Uterus (tissue), 4 donors: ENCODE measurements around the gene GOLM1. TPM values are rescaled to one million over a fixed set of nuclear protein-coding genes. Genes with fewer than 3 reads are reported as not detected.

Experiments
- DNase-seq, 2 donors: peaks; one replicate each; pipeline ENCODE4 v3.0.0-alpha.2; 2019 to 2020
- H3K27ac ChIP-seq, 2 donors: fragments of 200-600 bp; sonication (generic); 1 replicate in 1 of 2; 2 replicates in 1 of 2; pipeline ENCODE4 v1.5.1; 2016 to 2018
- H3K27me3 ChIP-seq, 2 donors: fragments of 200-600 bp; sonication (generic); one replicate each; pipeline ENCODE4 v1.5.1; 2018 to 2019; ENCODE audit warnings: control low read depth in 1 of 2
- H3K36me3 ChIP-seq, 2 donors: fragments of 200-600 bp; sonication (generic); one replicate each; pipeline ENCODE4 v1.5.1; 2019; ENCODE audit warnings: control low read depth in 1 of 2
- H3K4me1 ChIP-seq, 2 donors: fragments of 200-600 bp; sonication (generic); one replicate each; pipeline ENCODE4 v1.5.1; 2018 to 2019; ENCODE audit warnings: control low read depth in 1 of 2
- H3K4me3 ChIP-seq, 2 donors: fragments of 200-600 bp; sonication (generic); 1 replicate in 1 of 2; 2 replicates in 1 of 2; pipeline ENCODE4 v1.5.1; 2018 to 2019; ENCODE audit warnings: mild to moderate bottlenecking in 1 of 2
- H3K9me3 ChIP-seq, 2 donors: fragments of 200-600 bp; sonication (generic); one replicate each; pipeline ENCODE4 v1.5.1; 2019; ENCODE audit warnings: control low read depth in 1 of 2
- POLR2A ChIP-seq, 2 donors: fragments of 450-650 bp; IDR thresholded peaks; one replicate each; pipeline ENCODE4 v1.6.1; 2016; ENCODE audit warnings: antibody characterized with exemption in 2 of 2, mild to moderate bottlenecking in 1 of 2, moderate library complexity in 1 of 2
- intact Hi-C: fragments of 100-400 bp; cut with DNase I; formaldehyde crosslinking; loops from one replicate; pipeline ENCODE4 v1.15.1; 2023; ENCODE audit warnings: low total_unique reads
- total RNA-seq, 4 donors: library from RNA; depleted of rRNA in 3 of 4; stranded (reverse); fragments of >200 nt in 3 of 4; gene quantifications; one replicate each; pipeline versions ENCODE4 v1.1.0 to v1.2.4, GENCODE V29; 2014 to 2023
- TF ChIP-seq, protein P1 (sequence below), 4 experiments: fragments of 200-600 bp in 2 of 4; fragments of 450-650 bp in 2 of 4; sonication (generic) in 2 of 4; IDR thresholded peaks; one replicate each; pipeline ENCODE4 v1.5.1; 2016 to 2019; ENCODE audit warnings: antibody characterized with exemption in 4 of 4, mild to moderate bottlenecking in 2 of 4, moderate library complexity in 1 of 4
- donor health status: DM: yes; HTN: yes; CAD: no.

The GOLM1 gene
- total RNA-seq, 4 donors from 2014 or later: 11.3 to 85.4 (median 15.7) TPM

DNA sequence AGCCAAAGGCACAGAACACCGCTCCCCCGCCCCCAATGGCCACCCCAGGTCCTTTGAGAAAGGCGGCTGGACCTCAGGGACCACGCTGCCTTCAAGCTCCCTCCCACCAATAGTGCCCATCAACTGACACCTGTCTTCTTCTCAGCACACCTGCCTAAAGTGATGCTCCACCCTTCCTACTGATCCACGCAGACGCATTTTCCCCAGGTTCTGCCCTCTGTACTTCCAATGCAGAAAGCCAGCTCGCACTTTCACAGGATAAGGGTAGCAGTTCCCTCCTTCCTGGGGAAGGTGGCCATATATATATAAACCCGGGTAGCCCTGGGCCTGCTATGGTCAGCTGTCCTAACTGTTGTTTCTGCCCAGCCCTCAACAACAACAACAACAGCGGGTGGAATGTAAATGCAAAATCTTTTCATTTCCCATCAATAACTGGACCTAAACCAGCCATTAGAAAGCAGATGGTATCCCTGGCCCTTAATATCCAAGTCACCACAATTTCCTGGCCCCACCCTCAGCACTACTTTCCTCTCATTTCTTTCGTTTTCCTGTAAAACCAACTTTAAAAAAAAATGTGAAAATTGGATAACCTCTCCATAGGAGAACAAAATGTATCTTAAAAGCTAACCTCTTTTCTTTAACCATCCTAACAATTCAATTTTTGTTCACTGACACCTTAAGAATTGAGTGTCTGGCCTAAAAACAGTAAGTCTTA lies 1.7 kb downstream of the GOLM1 start:
- Histone ChIP-seq H3K27me3 (no peaks in the 10 kb centered on the region), H3K9me3 (no peaks in the 10 kb centered on the region), H3K4me3 (no peak overlapping the region), H3K4me1 (no peaks in the 10 kb centered on the region), H3K36me3 (no peaks in the 10 kb centered on the region), H3K27ac (no peak overlapping the region)
- DNase-seq: no peak
- intact Hi-C loops: no loop called here
- no peak for TF ChIP-seq POLR2A (IDR thresholded peaks at IDR 0.05)
- TF ChIP-seq, protein P1, sequence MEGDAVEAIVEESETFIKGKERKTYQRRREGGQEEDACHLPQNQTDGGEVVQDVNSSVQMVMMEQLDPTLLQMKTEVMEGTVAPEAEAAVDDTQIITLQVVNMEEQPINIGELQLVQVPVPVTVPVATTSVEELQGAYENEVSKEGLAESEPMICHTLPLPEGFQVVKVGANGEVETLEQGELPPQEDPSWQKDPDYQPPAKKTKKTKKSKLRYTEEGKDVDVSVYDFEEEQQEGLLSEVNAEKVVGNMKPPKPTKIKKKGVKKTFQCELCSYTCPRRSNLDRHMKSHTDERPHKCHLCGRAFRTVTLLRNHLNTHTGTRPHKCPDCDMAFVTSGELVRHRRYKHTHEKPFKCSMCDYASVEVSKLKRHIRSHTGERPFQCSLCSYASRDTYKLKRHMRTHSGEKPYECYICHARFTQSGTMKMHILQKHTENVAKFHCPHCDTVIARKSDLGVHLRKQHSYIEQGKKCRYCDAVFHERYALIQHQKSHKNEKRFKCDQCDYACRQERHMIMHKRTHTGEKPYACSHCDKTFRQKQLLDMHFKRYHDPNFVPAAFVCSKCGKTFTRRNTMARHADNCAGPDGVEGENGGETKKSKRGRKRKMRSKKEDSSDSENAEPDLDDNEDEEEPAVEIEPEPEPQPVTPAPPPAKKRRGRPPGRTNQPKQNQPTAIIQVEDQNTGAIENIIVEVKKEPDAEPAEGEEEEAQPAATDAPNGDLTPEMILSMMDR (IDR thresholded peaks at IDR 0.05): no peak

DNA sequence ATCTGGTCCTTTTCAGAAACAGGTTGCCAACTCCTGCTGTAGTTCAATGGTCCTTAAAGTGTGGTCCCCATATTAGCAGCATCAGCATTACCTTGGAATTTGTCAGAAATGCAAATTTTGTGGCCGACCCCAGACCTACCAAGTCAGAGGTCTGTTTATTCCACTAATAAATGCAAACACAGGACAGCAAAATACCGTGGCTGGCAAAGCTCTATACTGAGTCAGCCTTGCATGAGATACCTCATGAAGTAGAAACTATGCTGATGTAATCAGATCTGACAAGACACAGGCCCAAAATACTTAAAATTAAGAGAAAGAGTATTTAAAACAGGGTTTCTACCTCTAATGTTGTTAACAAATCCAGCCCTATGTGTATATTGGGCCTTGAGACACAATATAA lies 3.0 kb downstream of the GOLM1 start:
- no peak overlapping the region for H3K27ac ChIP-seq
- intact Hi-C loops: no loop called here

DNA sequence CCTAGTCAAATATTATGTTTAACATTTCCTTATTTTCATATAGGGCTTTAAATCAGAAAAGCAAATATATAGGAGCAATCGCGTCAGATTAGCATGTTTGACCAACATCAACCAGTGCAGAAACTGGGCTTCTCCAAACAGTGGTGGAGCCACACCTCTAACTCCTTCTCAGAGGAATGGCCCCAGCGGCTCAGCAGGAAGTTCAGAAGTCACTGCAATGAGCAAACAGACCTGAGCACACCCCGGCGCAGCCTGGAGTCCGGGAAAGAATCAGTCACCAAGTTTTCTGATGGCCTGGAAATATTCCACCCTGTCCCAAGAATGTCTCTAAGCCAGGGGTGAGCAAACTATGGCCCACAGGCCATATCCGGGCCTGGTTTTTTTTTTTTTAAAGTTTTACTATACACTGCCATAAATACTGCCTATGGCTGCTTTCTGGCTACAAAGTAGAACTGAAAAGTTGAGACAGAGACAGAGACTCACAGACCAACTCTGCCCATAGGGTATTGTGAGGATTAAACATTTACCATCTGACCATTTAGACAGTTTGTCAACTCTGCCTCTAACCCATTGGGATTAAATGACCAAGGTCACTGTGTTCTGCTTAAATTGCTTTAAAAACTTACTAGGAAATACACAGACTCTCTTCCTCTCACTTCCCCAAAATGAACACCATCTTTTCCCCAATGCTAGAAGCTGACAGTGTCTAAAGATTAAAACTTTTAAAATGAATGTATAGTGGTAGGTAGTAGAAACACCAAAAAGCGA lies 5.4 kb downstream of the GOLM1 start:
- Histone ChIP-seq H3K4me3 (no peak overlapping the region), H3K27ac (no peak overlapping the region), H3K27me3 (no peaks in the 10 kb centered on the region), H3K36me3 (no peaks in the 10 kb centered on the region), H3K9me3 (no peaks in the 10 kb centered on the region), H3K4me1 (no peaks in the 10 kb centered on the region)
- TF ChIP-seq, protein P1 (IDR thresholded peaks at IDR 0.05): no peak
- no peak for TF ChIP-seq POLR2A (IDR thresholded peaks at IDR 0.05)
- no peak for DNase-seq
- intact Hi-C loops: no loop called here

More for the DNA sequence above, 3.0 kb downstream of the GOLM1 start:
- H3K4me3 ChIP-seq: no peak overlapping the region
- H3K36me3 ChIP-seq: no peaks in the 10 kb centered on the region
- no peaks in the 10 kb centered on the region for H3K9me3 ChIP-seq
- H3K27me3 ChIP-seq: no peaks in the 10 kb centered on the region
- no peak for DNase-seq
- H3K4me1 ChIP-seq: no peaks in the 10 kb centered on the region
- no peak for TF ChIP-seq POLR2A (IDR thresholded peaks at IDR 0.05)
- TF ChIP-seq, protein P1 (IDR thresholded peaks at IDR 0.05): no peak

DNA sequence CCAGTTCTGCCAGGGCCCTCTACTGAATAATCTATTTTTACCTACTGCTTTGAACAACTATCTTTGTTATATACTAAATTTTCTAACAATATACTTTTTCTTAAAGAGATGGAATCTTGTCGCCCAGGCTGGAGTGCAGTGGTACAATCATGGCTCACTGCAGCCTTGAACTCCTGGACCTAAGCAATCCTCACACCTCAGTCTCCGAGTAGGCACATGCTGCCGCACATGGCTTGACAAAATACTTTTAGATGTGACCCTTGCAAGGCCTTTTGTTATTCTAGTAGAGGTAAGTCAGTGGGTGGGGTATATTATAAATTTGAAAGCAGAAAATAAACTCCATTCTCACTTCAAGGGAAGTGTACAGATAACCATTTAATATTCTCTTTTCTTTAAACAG lies 7.9 kb downstream of the GOLM1 start:
- Histone ChIP-seq H3K9me3 (no peaks in the 10 kb centered on the region), H3K27me3 (no peaks in the 10 kb centered on the region), H3K4me1 (no peaks in the 10 kb centered on the region), H3K27ac (no peak overlapping the region), H3K36me3 (no peaks in the 10 kb centered on the region), H3K4me3 (no peak overlapping the region)
- intact Hi-C loops: no loop called here
- DNase-seq: no peak
- TF ChIP-seq, protein P1 (IDR thresholded peaks at IDR 0.05): no peak
- TF ChIP-seq POLR2A (IDR thresholded peaks at IDR 0.05): no peak

DNA sequence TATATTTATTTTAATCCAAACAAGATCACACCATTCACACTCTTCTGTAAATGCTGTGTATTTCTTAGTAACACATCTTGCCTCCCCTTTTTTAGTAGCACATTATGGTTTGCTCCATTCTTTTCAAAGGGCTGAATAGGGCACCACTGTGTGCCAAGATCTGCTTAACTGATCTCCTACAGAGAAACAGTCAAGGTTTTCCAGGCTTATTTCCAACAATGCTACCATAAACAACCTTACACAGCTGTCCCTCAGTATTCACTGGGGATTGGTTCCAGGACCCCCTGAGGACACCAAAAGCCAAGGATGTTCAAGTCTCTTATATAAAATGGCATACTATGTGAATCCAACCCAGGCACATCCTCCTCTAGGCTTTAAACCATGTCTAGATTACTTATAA lies 16.5 kb downstream of the GOLM1 start:
- Histone ChIP-seq H3K27me3 (no peaks in the 10 kb centered on the region), H3K27ac (no peak overlapping the region), H3K4me3 (no peak overlapping the region), H3K9me3 (no peaks in the 10 kb centered on the region), H3K4me1 (peaks cover 0 to 3% of the 10 kb centered on the region in 2 donors), H3K36me3 (no peaks in the 10 kb centered on the region)
- no peak for DNase-seq
- intact Hi-C loops: no loop called here
- TF ChIP-seq, protein P1 (IDR thresholded peaks at IDR 0.05): no peak
- TF ChIP-seq POLR2A (IDR thresholded peaks at IDR 0.05): no peak
